Sigmoid colon (tissue), 7 donors: Measurements from ENCODE around the gene CHN2. TPM values are rescaled to one million over a fixed set of nuclear protein-coding genes. Genes with fewer than 3 reads are reported as not detected.

ENCODE experiments used
- DNase-seq: peaks from one replicate; pipeline ENCODE4 v3.0.0-alpha.2; 2019
- H3K27ac ChIP-seq, 4 donors: fragments of 200-600 bp; sonication (generic); one replicate each; pipeline ENCODE4 v1.5.1; 2016 to 2019; ENCODE audit warnings: mild to moderate bottlenecking in 1 of 4
- H3K27me3 ChIP-seq, 3 donors: fragments of 200-600 bp; sonication (generic); one replicate each; pipeline ENCODE4 v1.5.1; 2019; ENCODE audit warnings: mild to moderate bottlenecking in 1 of 3
- H3K36me3 ChIP-seq, 4 donors: fragments of 200-600 bp; sonication (generic); one replicate each; pipeline ENCODE4 v1.5.1; 2016 to 2019
- H3K4me1 ChIP-seq, 4 donors: fragments of 200-600 bp; sonication (generic); one replicate each; pipeline ENCODE4 v1.5.1; 2017 to 2019
- H3K4me3 ChIP-seq, 4 donors: fragments of 200-600 bp; sonication (generic); one replicate each; pipeline ENCODE4 v1.5.1; 2017 to 2019; ENCODE audit warnings: mild to moderate bottlenecking in 2 of 4, moderate library complexity in 1 of 4
- H3K9me3 ChIP-seq, 4 donors: fragments of 200-600 bp in 3 of 4; sonication (generic) in 3 of 4; one replicate each; pipeline versions ENCODE4 v1.5.1 to v1.6.1; 2013 to 2019
- CTCF ChIP-seq, 4 experiments: fragments of 450-650 bp in 3 of 4; fragments of 200-600 bp in 1 of 4; IDR thresholded peaks; one replicate each; pipeline ENCODE4 v1.5.1; 2016 to 2019; ENCODE audit warnings: antibody characterized with exemption in 4 of 4, mild to moderate bottlenecking in 3 of 4, moderate library complexity in 2 of 4
- EP300 ChIP-seq, 4 donors: sonication (generic); formaldehyde crosslinking; IDR thresholded peaks; one replicate each; pipeline ENCODE4 v1.6.1; 2017; ENCODE audit warnings: antibody characterized with exemption in 4 of 4
- POLR2A ChIP-seq, 2 donors: fragments of 450-650 bp; IDR thresholded peaks; one replicate each; pipeline ENCODE4 v1.6.1; 2016; ENCODE audit warnings: antibody characterized with exemption in 2 of 2, mild to moderate bottlenecking in 2 of 2, moderate library complexity in 2 of 2
- POLR2AphosphoS5 ChIP-seq, 4 donors: sonication (generic); formaldehyde crosslinking; IDR thresholded peaks; one replicate each; pipeline ENCODE4 v1.6.1; 2017; ENCODE audit warnings: antibody characterized with exemption in 4 of 4
- WGBS, 2 donors: extraction: QIAGEN DNeasy Blood & Tissue Kit; methylation state at CpG; one replicate each; pipeline ENCODE4 v1.1.7; 2013; 5-methylcytosine and 5-hydroxymethylcytosine counted together
- intact Hi-C: fragments of 100-400 bp; cut with DNase I; formaldehyde crosslinking; loops from one replicate; pipeline ENCODE4 v1.15.1; 2023
- polyA plus RNA-seq, 3 donors: library from polyadenylated mRNA; stranded (reverse); fragments of 200-250 nt; gene quantifications; one replicate each; pipeline ENCODE4 v1.2.3, GENCODE V29; 2013
- total RNA-seq, 4 donors: library from RNA; depleted of rRNA; stranded (reverse); fragments of >200 nt; gene quantifications; one replicate each; pipeline ENCODE4 v1.1.0, GENCODE V29; 2016
- donor health status: healthy with polysubstance abuse.
- donor health status: Bipolar disorder and iron deficiency.
- donor health status: healthy.

The CHN2 gene
- total and polyA plus RNA-seq, 7 donors = 4.2 to 37.7 (median 15.8) TPM

GRCh38 chr7:29354340-29354739 lies 159.8 kb downstream of the CHN2 start:
- Histone ChIP-seq H3K36me3 (no peaks in the 10 kb centered on the region), H3K27me3 (no peaks in the 10 kb centered on the region), H3K4me1 (no peaks in the 10 kb centered on the region), H3K27ac (no peak overlapping the region), H3K4me3 (no peak overlapping the region), H3K9me3 (no peaks in the 10 kb centered on the region)
- intact Hi-C loops = no loop called here
- 91 to 93% methylated on average over 4 of the region's 4 CpGs for WGBS, 2 donors
- no peak for DNase-seq
- TF ChIP-seq EP300 (IDR thresholded peaks at IDR 0.05) (no peak), POLR2A (IDR thresholded peaks at IDR 0.05) (no peak), CTCF (IDR thresholded peaks at IDR 0.05) (no peak), POLR2AphosphoS5 (IDR thresholded peaks at IDR 0.05) (no peak)

- Histone ChIP-seq H3K36me3 (no peaks in the 10 kb centered on the region), H3K9me3 (no peaks in the 10 kb centered on the region), H3K4me3 (no peak overlapping the region), H3K27ac (no peak overlapping the region), H3K27me3 (no peaks in the 10 kb centered on the region), H3K4me1 (no peaks in the 10 kb centered on the region)
- whole genome bisulfite sequencing, 2 donors = 89 to 97% methylated on average over 7 of the region's 7 CpGs
- intact Hi-C loops = no loop called here
- DNase-seq = no peak
- no peak for TF ChIP-seq POLR2AphosphoS5 (IDR thresholded peaks at IDR 0.05)
- no peak for TF ChIP-seq EP300 (IDR thresholded peaks at IDR 0.05)
- no peak for TF ChIP-seq POLR2A (IDR thresholded peaks at IDR 0.05)
- TF ChIP-seq CTCF (IDR thresholded peaks at IDR 0.05) = no peak
These were observed 160.8 kb downstream of the CHN2 start for GRCh38 chr7:29355388-29355787.

GRCh38 chr7:29356631-29357030 lies 162.1 kb downstream of the CHN2 start:
- Histone ChIP-seq H3K9me3 (no peaks in the 10 kb centered on the region), H3K27ac (no peak overlapping the region), H3K4me1 (no peaks in the 10 kb centered on the region), H3K27me3 (no peaks in the 10 kb centered on the region), H3K4me3 (no peak overlapping the region), H3K36me3 (no peaks in the 10 kb centered on the region)
- DNase-seq = no peak
- TF ChIP-seq POLR2A (IDR thresholded peaks at IDR 0.05) = no peak
- TF ChIP-seq POLR2AphosphoS5 (IDR thresholded peaks at IDR 0.05) = no peak
- no peak for TF ChIP-seq CTCF (IDR thresholded peaks at IDR 0.05)
- no peak for TF ChIP-seq EP300 (IDR thresholded peaks at IDR 0.05)
- 93 to 95% methylated on average over 9 of the region's 9 CpGs for WGBS, 2 donors
- intact Hi-C loops = no loop called here

GRCh38 chr7:29359482-29360093 lies 165.0 kb downstream of the CHN2 start:
- H3K4me1 ChIP-seq = no peaks in the 10 kb centered on the region
- 81 to 85% methylated on average over 4 of the region's 4 CpGs for WGBS, 2 donors
- no peak overlapping the region for H3K4me3 ChIP-seq
- H3K27me3 ChIP-seq = no peaks in the 10 kb centered on the region
- no peaks in the 10 kb centered on the region for H3K9me3 ChIP-seq
- H3K36me3 ChIP-seq = no peaks in the 10 kb centered on the region
- intact Hi-C loops = no loop called here
- H3K27ac ChIP-seq = no peak overlapping the region
- DNase-seq = no peak
- TF ChIP-seq POLR2AphosphoS5 (IDR thresholded peaks at IDR 0.05) = no peak
- TF ChIP-seq POLR2A (IDR thresholded peaks at IDR 0.05) = no peak
- no peak for TF ChIP-seq EP300 (IDR thresholded peaks at IDR 0.05)
- TF ChIP-seq CTCF (IDR thresholded peaks at IDR 0.05) = no peak
